NCI-H2081 (cell line): ENCODE measurements around the gene MYOF.

Experiments
- DNase-seq, 2 experiments: peaks; one replicate each; lab custom pipeline; 2025; lab: John Stamatoyannopoulos, UW

Gene MYOF, protein sequence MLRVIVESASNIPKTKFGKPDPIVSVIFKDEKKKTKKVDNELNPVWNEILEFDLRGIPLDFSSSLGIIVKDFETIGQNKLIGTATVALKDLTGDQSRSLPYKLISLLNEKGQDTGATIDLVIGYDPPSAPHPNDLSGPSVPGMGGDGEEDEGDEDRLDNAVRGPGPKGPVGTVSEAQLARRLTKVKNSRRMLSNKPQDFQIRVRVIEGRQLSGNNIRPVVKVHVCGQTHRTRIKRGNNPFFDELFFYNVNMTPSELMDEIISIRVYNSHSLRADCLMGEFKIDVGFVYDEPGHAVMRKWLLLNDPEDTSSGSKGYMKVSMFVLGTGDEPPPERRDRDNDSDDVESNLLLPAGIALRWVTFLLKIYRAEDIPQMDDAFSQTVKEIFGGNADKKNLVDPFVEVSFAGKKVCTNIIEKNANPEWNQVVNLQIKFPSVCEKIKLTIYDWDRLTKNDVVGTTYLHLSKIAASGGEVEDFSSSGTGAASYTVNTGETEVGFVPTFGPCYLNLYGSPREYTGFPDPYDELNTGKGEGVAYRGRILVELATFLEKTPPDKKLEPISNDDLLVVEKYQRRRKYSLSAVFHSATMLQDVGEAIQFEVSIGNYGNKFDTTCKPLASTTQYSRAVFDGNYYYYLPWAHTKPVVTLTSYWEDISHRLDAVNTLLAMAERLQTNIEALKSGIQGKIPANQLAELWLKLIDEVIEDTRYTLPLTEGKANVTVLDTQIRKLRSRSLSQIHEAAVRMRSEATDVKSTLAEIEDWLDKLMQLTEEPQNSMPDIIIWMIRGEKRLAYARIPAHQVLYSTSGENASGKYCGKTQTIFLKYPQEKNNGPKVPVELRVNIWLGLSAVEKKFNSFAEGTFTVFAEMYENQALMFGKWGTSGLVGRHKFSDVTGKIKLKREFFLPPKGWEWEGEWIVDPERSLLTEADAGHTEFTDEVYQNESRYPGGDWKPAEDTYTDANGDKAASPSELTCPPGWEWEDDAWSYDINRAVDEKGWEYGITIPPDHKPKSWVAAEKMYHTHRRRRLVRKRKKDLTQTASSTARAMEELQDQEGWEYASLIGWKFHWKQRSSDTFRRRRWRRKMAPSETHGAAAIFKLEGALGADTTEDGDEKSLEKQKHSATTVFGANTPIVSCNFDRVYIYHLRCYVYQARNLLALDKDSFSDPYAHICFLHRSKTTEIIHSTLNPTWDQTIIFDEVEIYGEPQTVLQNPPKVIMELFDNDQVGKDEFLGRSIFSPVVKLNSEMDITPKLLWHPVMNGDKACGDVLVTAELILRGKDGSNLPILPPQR (N-terminal part only)

GRCh38 chr10:93482145-93482834, at the start of gene MYOF:
MYOF (minus strand) TSS chr10:93482334; CDS start chr10:93482194, 140 bp downstream.
- peak; percentile 24 to 26 for DNase-seq

- no peak for DNase-seq
Measured at GRCh38 chr10:93518531-93518930, 36.4 kb upstream of the MYOF start.

DNA sequence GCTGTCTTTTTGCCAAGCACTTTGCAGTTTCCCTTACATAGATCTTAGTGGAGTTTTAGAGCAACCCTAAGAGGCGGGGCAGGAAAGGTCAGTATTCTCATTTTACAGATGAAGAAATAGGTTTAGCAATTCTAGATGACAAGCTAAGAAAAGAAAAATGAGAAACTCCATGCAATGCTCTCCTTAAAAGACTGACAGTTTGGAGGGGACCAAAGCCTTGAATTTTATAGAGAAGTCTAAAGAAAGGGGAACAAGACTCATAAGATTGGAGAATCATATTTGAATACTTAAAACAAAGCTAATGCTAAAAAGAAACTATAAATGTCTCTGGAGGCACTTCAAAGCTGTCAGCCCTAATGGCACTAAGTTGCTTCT, 33.9 kb upstream of the MYOF start:
- DNase-seq, result no peak

DNA sequence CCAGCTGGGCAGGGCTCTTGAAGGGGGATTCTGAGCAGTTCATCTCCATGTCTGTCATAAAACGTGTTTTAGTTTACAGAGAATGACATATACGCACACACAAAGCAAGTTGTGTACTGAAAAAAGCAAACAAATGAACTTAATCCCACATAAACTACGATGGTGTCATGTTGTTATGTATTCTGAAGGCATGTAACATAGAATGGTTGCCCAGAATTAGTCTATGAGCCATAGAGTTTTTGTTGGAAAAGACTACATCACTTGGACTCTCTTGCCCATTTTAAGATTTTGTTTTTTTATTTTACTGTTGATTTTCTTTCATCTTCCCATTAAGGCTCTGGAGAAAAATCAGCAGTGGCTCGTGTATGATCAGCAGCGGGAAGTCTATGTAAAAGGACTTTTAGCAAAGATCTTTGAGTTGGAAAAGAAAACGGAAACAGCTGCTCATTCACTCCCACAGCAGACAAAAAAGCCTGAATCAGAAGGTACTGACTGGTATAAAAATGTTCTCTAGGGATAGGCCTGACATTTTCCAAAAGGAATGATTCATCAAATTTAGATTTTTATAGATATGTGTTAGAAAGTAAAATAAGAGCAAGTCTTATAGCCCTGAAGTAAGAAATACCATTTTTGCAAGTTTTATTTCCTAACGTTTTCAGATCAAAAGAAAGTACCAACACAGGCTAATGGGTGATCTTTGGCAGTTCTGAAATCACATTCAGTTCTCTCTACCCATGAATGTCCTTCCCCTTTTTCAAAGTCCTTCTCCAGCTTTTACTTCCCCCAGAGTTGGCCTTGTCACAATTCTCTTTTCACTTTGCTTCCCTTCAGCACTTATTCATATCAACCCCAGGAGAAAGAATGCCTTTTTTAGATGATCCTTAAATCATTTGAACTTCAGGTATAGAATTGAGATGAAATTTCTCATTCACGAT, 33.2 kb upstream of the MYOF start:
- DNase-seq, result no peak

GRCh38 chr10:93514521-93514920, 32.4 kb upstream of the MYOF start:
- no peak for DNase-seq

DNA sequence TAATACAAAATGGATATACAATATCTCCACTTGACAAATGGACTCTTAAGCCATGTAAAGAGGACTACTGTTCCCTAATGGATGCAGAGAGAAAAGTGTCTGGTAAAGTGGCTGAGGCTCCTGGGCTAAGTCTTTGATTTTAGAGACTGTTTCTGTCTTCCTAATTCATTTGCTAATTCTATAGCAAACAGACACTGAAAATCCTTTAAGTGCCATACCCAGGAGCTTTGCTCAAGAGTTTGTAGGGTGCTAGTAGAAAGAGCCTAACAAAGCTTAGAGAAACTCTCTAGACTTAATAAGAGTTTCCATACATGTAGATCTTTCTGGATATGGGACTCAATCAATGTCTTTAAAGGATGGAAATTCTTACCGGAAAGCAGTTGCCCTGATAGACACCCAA, 31.0 kb upstream of the MYOF start:
- DNase-seq, result no peak

DNA sequence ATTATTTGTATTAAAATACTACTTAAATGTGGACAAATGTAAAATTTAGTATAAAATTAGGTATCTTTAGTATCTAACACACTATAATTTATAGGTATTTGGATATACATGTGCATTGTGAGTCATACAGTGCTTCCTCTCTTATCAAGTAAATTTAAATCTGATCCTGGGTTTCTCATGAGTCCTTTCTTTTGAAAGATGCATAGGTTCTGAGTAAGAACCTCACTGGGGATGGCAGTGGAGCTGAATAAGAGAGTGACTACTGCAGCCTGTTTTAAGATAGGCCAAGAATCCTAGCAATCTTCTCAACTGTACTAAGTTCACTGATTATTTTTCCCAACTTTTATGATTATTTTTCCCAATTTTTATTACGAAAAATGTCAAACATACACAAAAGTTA, 30.4 kb upstream of the MYOF start:
- no peak for DNase-seq

DNA sequence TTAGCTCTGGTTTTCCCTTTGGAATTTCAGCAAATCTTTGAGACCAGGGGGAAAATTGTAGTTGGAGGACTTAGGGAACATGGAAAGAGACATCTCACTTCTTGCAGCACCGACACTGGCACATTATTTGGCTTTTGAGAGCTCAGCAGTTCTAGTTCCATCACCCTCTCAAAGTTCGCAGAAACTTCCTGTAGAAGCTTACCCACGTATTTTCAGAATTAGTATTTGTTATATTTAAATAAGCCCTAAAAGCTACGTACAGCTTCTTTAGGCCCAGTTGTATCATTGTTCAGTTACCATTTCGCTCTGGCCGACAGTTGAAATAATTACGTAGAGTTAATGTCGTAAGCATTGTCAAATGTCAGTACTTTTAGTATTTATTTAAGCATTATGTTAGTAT, 27.7 kb upstream of the MYOF start:
- DNase-seq, result no peak

GRCh38 chr10:93505075-93505474, 22.9 kb upstream of the MYOF start:
- DNase-seq, result no peak

- DNase-seq, result no peak
Measured at GRCh38 chr10:93503075-93503474, 20.9 kb upstream of the MYOF start.

DNA sequence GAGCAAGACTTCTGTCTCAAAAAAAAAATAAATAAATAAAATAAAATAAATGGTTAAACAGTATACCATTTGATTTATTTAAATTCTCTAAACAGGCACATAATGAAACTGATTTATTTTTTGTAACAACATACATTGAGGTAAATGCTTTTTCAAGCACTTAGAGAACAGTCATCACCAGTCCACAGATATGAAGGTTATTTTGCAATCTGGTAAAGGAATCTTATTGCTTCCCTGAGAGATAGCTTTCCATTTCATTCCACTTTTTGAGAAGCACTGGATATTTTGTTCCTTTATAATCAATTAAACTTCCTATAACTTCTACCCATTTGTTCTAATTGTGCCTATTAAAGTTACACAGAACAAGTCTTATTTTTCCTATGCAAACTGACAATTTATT, 19.5 kb upstream of the MYOF start:
- DNase-seq, result no peak

DNA sequence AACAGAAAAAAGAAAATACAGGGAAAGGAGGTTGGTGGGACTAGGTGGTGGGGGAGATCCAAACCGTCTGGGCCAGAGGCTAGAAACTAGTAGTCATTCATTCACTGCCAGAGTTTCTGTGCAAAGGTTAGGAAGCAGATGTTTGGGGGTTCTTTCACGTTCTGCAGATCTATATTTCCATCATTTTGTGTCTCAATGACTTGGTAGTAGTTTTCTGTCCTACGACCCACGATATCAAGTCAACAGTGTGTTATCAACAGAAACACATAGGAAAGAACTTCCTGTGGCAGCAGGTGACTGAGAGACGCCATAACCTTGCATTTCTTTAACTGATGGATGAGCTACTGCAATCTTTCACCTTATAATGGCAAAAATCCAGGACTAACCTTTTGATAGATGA, 16.0 kb upstream of the MYOF start:
- DNase-seq, result no peak

DNA sequence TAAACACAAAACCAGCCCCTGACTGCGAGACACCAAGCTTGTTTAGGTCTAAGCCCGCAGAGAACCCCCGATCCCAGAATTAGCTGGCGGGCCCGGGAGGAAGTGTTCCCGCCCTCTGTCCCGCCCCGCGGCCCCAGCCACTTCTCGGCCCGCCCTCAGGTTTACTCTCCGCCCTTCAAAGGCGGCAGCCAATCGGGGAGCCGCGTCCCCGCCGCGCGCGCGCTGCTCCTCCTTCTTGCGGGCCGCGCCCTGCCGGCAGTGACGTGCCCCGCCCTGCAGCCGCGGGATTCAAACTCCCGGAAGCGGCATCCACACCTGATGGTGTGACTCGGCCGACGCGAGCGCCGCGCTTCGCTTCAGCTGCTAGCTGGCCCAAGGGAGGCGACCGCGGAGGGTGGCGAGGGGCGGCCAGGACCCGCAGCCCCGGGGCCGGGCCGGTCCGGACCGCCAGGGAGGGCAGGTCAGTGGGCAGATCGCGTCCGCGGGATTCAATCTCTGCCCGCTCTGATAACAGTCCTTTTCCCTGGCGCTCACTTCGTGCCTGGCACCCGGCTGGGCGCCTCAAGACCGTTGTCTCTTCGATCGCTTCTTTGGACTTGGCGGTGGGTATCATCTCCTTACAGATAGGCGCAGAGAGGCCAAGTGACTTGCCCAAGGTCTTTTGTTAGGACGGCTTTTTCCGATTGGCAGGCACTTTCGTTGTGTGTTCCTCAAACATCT, 14.3 kb upstream of the MYOF start, which contains the start of gene CEP55:
Gene CEP55 (plus strand): TSS at position 291 of the 720 bp plus-strand sequence. CDS start 3,440 bp downstream, outside the sequence.
- peak; percentile 88 to 89 for DNase-seq

GRCh38 chr10:93495654-93496321, 13.7 kb upstream of the MYOF start:
- DNase-seq, result peak; percentile 11 to 53

DNA sequence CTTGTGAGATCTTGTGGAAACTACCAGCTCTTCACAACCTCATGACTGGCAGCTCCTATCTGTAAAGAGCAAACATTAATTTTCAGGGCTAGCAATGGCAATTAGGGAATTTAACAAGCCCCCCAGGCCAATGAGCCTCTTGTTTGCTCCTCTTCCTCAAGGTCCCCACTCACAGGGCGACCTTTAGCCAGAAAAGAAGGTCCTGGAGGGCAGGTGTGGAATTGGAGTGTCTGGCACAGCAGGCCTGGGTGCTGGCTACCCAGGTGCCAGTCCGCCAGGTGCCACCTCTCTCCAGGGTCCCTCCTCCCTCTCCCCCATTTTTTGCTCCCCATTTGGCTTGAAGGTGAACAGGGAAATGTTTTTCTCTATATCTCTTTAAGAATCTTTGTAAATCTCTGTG, 12.4 kb upstream of the MYOF start:
- no peak for DNase-seq

GRCh38 chr10:93493162-93493561, 11.0 kb upstream of the MYOF start:
- DNase-seq, result no peak

DNA sequence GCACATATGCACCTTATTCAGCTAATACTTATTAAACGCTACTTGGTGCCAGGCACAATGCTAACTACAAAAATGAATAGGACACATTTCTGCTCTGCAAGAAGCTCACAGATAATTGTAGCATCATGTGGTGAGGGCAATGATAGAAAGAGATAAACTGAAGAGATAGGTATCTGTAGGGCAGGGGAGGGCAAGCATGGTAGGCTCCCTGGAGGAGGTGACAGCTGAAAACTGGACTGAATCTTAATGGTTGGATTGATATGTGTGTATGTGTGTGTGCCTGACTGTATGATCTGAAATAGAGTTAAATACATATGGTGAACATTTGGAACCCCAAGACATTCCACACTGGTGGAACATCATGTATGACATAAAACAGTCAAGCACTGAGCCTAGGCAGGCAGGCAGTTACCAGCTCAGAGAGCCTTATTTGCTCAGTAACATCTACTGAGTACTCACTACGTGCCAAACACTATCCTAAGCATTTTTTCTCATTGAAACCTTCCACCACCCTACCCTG, 9.5 kb upstream of the MYOF start:
- no peak for DNase-seq

DNA sequence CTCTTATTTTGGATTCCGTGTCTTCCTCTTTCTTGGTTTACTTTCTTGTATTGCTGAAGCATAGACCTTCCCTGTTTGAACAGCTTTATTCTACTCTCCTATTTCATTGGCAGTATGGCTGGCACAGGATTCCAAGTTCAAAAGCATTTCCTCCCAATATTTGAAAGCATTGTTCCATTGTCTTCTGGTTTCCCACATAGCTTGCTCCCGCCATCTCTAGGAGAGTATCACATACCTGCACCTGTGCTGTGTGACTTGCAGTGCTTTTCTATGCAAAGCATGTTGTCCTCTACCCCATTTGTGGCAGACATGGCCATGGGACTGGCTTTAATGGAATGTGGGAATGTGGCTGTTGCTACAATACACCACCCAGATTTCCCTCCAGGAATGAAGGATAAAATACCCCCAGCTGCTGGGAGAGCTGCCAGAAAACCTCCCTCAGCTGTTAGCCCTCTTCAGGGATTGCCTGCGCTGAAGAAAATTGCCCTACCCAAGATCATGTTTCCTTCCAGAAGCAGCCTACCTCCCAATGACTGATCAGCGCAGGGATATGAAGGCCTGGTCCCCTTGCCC, 6.9 kb upstream of the MYOF start:
- DNase-seq, result no peak

GRCh38 chr10:93485690-93486089, 3.6 kb upstream of the MYOF start:
- no peak for DNase-seq
